Caco-2 (cell line): ENCODE results near the gene DYNLT2. TPM values are rescaled to one million over a fixed set of nuclear protein-coding genes. Genes with fewer than 3 reads are reported as not detected.

Experiments
- BruUV-seq: library from RNA; stranded (reverse); fragments of 400-500 nt; replicated peaks from 2 replicates; lab custom pipeline; 2021; lab: Mats Ljungman, UMichigan
- CTCF ChIA-PET: fragments of 300-600 bp; sonication (Branson Sonifier 250); formaldehyde crosslinking; loops from one replicate; lab custom pipeline; 2022; ENCODE audit warnings: antibody characterized with exemption; lab: Charles Lee
- POLR2A ChIA-PET: fragments of 300-600 bp; sonication (Branson Sonifier 250); formaldehyde crosslinking; loops from one replicate; lab custom pipeline; 2022; ENCODE audit warnings: antibody characterized with exemption; lab: Charles Lee
- DNase-seq, 2 experiments: peaks; one replicate each; pipeline versions ENCODE4 v3.0.0 to v3.0.0-alpha.2; 2020 to 2022
- H3K27me3 ChIP-seq: replicated peaks from 2 replicates; pipeline ENCODE4 v1.6.0; 2011; ENCODE audit warnings: low read length; ENCODE audit not compliant: control insufficient read depth, insufficient read depth
- H3K36me3 ChIP-seq: 2 replicates; pipeline ENCODE4 v1.5.1; 2011; ENCODE audit warnings: low read length; ENCODE audit not compliant: control insufficient read depth, insufficient read depth
- H3K4me1 ChIP-seq: fragments of 250-450 bp; sonication (Bioruptor Pico); 2 replicates; pipeline ENCODE4 v1.5.1; 2020; ENCODE audit warnings: mild to moderate bottlenecking
- H3K4me3 ChIP-seq: 2 replicates; pipeline ENCODE4 v1.5.1; 2011; ENCODE audit warnings: low read depth, mild to moderate bottlenecking, control low read depth, low read length
- H3K9me3 ChIP-seq: fragments of 250-450 bp; sonication (Bioruptor Pico); 2 replicates; pipeline ENCODE4 v1.5.1; 2020; ENCODE audit warnings: mild to moderate bottlenecking, moderate library complexity
- H3K27ac Mint-ChIP-seq: one replicate; pipeline ENCODE4 v1.8.0; 2022; ENCODE audit warnings: mixed read lengths; ENCODE audit not compliant: unreplicated experiment
- H3K27me3 Mint-ChIP-seq: one replicate; pipeline ENCODE4 v1.8.0; 2022; ENCODE audit warnings: mixed read lengths; ENCODE audit not compliant: insufficient read depth, unreplicated experiment
- H3K36me3 Mint-ChIP-seq: one replicate; pipeline ENCODE4 v1.8.0; 2022; ENCODE audit warnings: mild to moderate bottlenecking, mixed read lengths; ENCODE audit not compliant: insufficient read depth, unreplicated experiment
- H3K4me1 Mint-ChIP-seq: one replicate; pipeline ENCODE4 v1.8.0; 2022; ENCODE audit warnings: low read depth, mixed read lengths; ENCODE audit not compliant: unreplicated experiment
- H3K4me3 Mint-ChIP-seq: one replicate; pipeline ENCODE4 v1.8.0; 2022; ENCODE audit warnings: mild to moderate bottlenecking, moderate library complexity, mixed read lengths; ENCODE audit not compliant: unreplicated experiment
- H3K9me3 Mint-ChIP-seq: one replicate; pipeline ENCODE4 v1.8.0; 2022; ENCODE audit warnings: mixed read lengths; ENCODE audit not compliant: unreplicated experiment
- intact Hi-C: fragments of 100-400 bp; cut with micrococcal nuclease; formaldehyde crosslinking; loops from one replicate; pipeline ENCODE4 v1.10.0; 2022; ENCODE audit not compliant: unreplicated experiment
- total RNA-seq: library from RNA; stranded (reverse); gene quantifications from 2 replicates; pipeline ENCODE4 v1.2.3, GENCODE V29; 2022
- TF ChIP-seq, protein P1 (sequence below), 2 experiments: fragments of 200-600 bp in 1 of 2; IDR thresholded peaks; 1 replicate in 1 of 2; 2 replicates in 1 of 2; pipeline versions ENCODE4 v1.5.1 to v1.8.0; 2011 to 2022; ENCODE audit warnings: antibody characterized with exemption in 1 of 2, control low read depth in 1 of 2, inconsistent platforms in 1 of 2, low read depth in 1 of 2, low read length in 1 of 2, mild to moderate bottlenecking in 1 of 2, moderate library complexity in 1 of 2; ENCODE audit not compliant: insufficient read depth in 1 of 2, severe bottlenecking in 1 of 2, unreplicated experiment in 1 of 2

DYNLT2 gene
- total RNA-seq, 1 experiment from 2014 or later: 2.4 TPM

DNA sequence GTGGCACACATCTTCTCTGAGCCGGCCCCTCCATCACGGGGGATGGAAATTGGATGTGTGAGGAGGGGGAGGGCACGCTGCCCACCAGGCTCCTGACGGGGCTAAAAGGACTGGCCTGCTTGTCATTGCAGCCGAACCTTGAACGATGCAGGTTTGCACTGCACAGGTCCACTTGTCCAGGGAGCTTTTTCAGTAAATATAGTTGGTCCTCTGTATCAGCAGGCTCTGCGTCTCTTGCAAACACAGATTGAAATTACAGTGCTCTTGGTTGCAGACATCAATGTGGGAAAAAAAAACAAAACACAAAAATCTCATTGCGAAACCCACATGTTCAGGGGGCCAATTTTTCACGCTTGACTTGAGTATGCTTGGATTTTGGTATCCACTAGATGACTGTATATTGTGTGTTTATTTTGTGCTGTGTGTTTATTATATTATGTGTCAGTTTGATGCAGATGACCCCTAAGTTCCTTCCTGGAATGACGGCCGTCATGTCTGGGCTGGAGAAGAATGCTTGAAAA, 29.3 kb upstream of the DYNLT2 start:
- TF ChIP-seq, protein P1, sequence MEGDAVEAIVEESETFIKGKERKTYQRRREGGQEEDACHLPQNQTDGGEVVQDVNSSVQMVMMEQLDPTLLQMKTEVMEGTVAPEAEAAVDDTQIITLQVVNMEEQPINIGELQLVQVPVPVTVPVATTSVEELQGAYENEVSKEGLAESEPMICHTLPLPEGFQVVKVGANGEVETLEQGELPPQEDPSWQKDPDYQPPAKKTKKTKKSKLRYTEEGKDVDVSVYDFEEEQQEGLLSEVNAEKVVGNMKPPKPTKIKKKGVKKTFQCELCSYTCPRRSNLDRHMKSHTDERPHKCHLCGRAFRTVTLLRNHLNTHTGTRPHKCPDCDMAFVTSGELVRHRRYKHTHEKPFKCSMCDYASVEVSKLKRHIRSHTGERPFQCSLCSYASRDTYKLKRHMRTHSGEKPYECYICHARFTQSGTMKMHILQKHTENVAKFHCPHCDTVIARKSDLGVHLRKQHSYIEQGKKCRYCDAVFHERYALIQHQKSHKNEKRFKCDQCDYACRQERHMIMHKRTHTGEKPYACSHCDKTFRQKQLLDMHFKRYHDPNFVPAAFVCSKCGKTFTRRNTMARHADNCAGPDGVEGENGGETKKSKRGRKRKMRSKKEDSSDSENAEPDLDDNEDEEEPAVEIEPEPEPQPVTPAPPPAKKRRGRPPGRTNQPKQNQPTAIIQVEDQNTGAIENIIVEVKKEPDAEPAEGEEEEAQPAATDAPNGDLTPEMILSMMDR (IDR thresholded peaks at IDR 0.05; ENCODE audit: insufficient read depth in 1 of 2, low read depth in 1 of 2, low read length in 1 of 2, severe bottlenecking in 1 of 2, unreplicated experiment in 1 of 2): no peak
- Mint-ChIP-seq H3K27me3 (no peaks in the 10 kb centered on the region), H3K4me1 (no peaks in the 10 kb centered on the region), H3K9me3 (no peaks in the 10 kb centered on the region), H3K4me3 (no peak overlapping the region), H3K27ac (no peak overlapping the region), H3K36me3 (peaks cover 6% of the 10 kb centered on the region)
- Histone ChIP-seq H3K27me3 (no peaks in the 10 kb centered on the region), H3K9me3 (no peaks in the 10 kb centered on the region), H3K4me1 (no peaks in the 10 kb centered on the region), H3K36me3 (peaks cover 1% of the 10 kb centered on the region; the same call in 1 of the 2 replicates), H3K4me3 (no peak overlapping the region)
- intact Hi-C loops: no loop called here
- ChIA-PET POLR2A (no interaction called here), CTCF (no interaction called here)
- no peak for DNase-seq
- no TSS peak for BruUV-seq

DNA sequence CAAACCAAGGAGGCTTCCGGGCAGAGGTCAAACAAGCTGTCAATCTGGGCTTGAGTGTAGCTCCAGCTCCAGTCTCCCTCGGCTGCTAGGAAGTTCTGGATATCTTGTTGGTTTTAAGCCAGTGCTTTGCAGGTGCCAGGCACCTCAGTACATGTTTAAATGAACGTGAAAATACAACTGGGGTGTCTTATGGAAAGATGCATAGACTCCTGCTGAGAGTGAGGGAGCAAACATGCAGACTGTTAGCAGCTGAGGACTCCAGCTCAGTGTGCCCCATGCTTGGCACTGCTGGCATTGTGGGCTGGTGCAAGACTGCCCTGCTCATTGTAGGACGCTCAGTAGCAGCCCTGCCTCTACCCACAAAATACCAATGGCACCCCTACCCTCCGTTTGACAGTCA, 28.5 kb upstream of the DYNLT2 start:
- TF ChIP-seq, protein P1 (IDR thresholded peaks at IDR 0.05; ENCODE audit: insufficient read depth in 1 of 2, low read depth in 1 of 2, low read length in 1 of 2, severe bottlenecking in 1 of 2, unreplicated experiment in 1 of 2): no peak
- intact Hi-C loops: no loop called here
- no peak overlapping the region for H3K27ac Mint-ChIP-seq
- H3K27me3 Mint-ChIP-seq: no peaks in the 10 kb centered on the region
- H3K4me1 ChIP-seq: no peaks in the 10 kb centered on the region
- H3K9me3 Mint-ChIP-seq: no peaks in the 10 kb centered on the region
- DNase-seq: no peak
- H3K9me3 ChIP-seq: no peaks in the 10 kb centered on the region
- H3K4me3 Mint-ChIP-seq: no peak overlapping the region
- H3K4me1 Mint-ChIP-seq: peaks cover 5% of the 10 kb centered on the region
- peaks cover 6% of the 10 kb centered on the region for H3K36me3 Mint-ChIP-seq
- no peak overlapping the region for H3K4me3 ChIP-seq
- POLR2A ChIA-PET: no interaction called here
- H3K27me3 ChIP-seq: no peaks in the 10 kb centered on the region
- H3K36me3 ChIP-seq: peaks cover 1% of the 10 kb centered on the region; the same call in 1 of the 2 replicates
- no TSS peak for BruUV-seq
- CTCF ChIA-PET: no interaction called here

DNA sequence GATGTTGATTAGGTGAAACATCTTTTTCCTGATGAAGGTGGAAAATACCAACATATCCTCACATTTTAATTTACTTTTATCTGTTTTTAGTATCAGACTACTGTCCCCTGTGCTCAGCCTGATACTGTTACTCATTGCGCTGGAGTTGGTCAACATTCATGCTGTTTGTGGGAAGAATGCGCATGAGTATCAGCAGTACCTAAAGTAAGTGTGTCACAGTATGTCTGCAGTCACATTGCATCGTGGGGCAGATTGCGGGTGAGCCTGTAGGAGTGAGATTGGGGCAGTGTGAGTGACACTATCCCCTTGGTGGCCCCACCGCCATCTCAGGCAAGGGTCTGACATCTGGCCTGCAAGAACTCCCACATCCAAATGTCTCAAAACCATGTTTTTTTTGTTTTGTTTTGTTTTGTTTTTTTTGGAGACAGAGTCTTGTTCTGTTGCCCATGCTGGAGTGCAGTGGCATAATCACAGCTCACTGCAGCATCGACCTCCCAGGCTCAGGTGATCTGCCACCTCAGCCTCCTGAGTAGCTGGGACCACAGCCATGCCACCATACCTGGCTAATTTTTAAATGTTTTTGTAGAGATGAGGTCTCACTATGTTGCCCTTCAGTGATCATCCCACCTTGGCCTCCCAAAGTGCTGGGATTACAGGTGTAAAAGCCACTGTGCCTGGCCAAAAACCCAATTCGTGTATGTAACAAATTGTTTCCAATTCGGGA, 27.9 kb upstream of the DYNLT2 start:
- Histone ChIP-seq H3K9me3 (no peaks in the 10 kb centered on the region), H3K4me1 (no peaks in the 10 kb centered on the region), H3K4me3 (no peak overlapping the region), H3K36me3 (peaks cover 1% of the 10 kb centered on the region; the same call in 1 of the 2 replicates), H3K27me3 (no peaks in the 10 kb centered on the region)
- intact Hi-C loops: no loop called here
- TF ChIP-seq, protein P1 (IDR thresholded peaks at IDR 0.05; ENCODE audit: insufficient read depth in 1 of 2, low read depth in 1 of 2, low read length in 1 of 2, severe bottlenecking in 1 of 2, unreplicated experiment in 1 of 2): no peak
- H3K9me3 Mint-ChIP-seq: no peaks in the 10 kb centered on the region
- no peak for DNase-seq
- CTCF ChIA-PET: no interaction called here
- peaks cover 5% of the 10 kb centered on the region for H3K4me1 Mint-ChIP-seq
- peaks cover 5% of the 10 kb centered on the region for H3K36me3 Mint-ChIP-seq
- H3K4me3 Mint-ChIP-seq: no peak overlapping the region
- POLR2A ChIA-PET: no interaction called here
- BruUV-seq: no TSS peak
- H3K27me3 Mint-ChIP-seq: no peaks in the 10 kb centered on the region
- H3K27ac Mint-ChIP-seq: no peak overlapping the region
